COLO668 (cell line): Measurements from ENCODE around the gene PPFIBP2.

Experiments
- DNase-seq: peaks from one replicate; lab custom pipeline; 2025; ENCODE audit not compliant: unreplicated experiment; lab: John Stamatoyannopoulos, UW

PPFIBP2 gene

GRCh38 chr11:7524462-7525235 is 10.8 kb downstream of the PPFIBP2 start:
- DNase-seq, result peak; percentile 53

GRCh38 chr11:7525424-7525823 is 11.6 kb downstream of the PPFIBP2 start:
- DNase-seq, result no peak

GRCh38 chr11:7527029-7527428 is 13.2 kb downstream of the PPFIBP2 start:
- DNase-seq, result no peak

GRCh38 chr11:7528514-7529049 is 14.8 kb downstream of the PPFIBP2 start:
- DNase-seq, result no peak

- DNase-seq, result no peak
These were observed 16.3 kb downstream of the PPFIBP2 start for GRCh38 chr11:7530013-7530640.

GRCh38 chr11:7531011-7531410 is 17.2 kb downstream of the PPFIBP2 start:
- no peak for DNase-seq

- DNase-seq, result no peak
These were observed 18.8 kb downstream of the PPFIBP2 start for GRCh38 chr11:7532405-7533145.

- no peak for DNase-seq
These were observed 19.6 kb downstream of the PPFIBP2 start for GRCh38 chr11:7533199-7534041.

- no peak for DNase-seq
These were observed 20.2 kb downstream of the PPFIBP2 start for GRCh38 chr11:7534042-7534378.

- DNase-seq, result no peak
These were observed 22.3 kb downstream of the PPFIBP2 start for GRCh38 chr11:7536100-7536499.

- no peak for DNase-seq
These were observed 23.5 kb downstream of the PPFIBP2 start for GRCh38 chr11:7537265-7537664.

GRCh38 chr11:7538031-7538430 is 24.2 kb downstream of the PPFIBP2 start:
- no peak for DNase-seq

GRCh38 chr11:7538466-7539454 is 25.0 kb downstream of the PPFIBP2 start:
- DNase-seq, result no peak

GRCh38 chr11:7540830-7541555 is 27.2 kb downstream of the PPFIBP2 start:
- DNase-seq, result peak; percentile 6

GRCh38 chr11:7543302-7543701 is 29.5 kb downstream of the PPFIBP2 start:
- no peak for DNase-seq

GRCh38 chr11:7544021-7544420 is 30.2 kb downstream of the PPFIBP2 start:
- DNase-seq, result no peak

GRCh38 chr11:7545611-7546010 is 31.8 kb downstream of the PPFIBP2 start:
- no peak for DNase-seq

GRCh38 chr11:7546324-7546791 is 32.6 kb downstream of the PPFIBP2 start:
- no peak for DNase-seq

GRCh38 chr11:7547687-7548086 is 33.9 kb downstream of the PPFIBP2 start:
- no peak for DNase-seq
